DND-41 (cell line): Measurements from ENCODE around the gene ARHGAP31.

ENCODE experiments used
- CTCF ChIP-seq: IDR thresholded peaks from 2 replicates; pipeline ENCODE4 v1.5.1; 2012; ENCODE audit warnings: borderline replicate concordance, low read length, moderate library complexity, mild to moderate bottlenecking; ENCODE audit not compliant: poor library complexity, severe bottlenecking; ENCODE audit errors: extremely low read depth
- EZH2 ChIP-seq: IDR thresholded peaks from 3 replicates; pipeline ENCODE4 v1.6.1; 2012; ENCODE audit warnings: borderline replicate concordance, low read depth, mild to moderate bottlenecking, moderate library complexity, low read length, inconsistent platforms; ENCODE audit not compliant: severe bottlenecking

GRCh38 chr3:119417771-119418512 is 123.8 kb downstream of the ARHGAP31 start:
- TF ChIP-seq CTCF (no peak), EZH2 (no peak)
